K562 (cell line): ENCODE results near the gene BORCS5. TPM values are rescaled to one million over a fixed set of nuclear protein-coding genes. Genes with fewer than 3 reads are reported as not detected.
A peak's percentile ranks its signal among the peaks of the same experiment; 100 is the strongest.

ENCODE experiments used
- BMI1 ChIP-seq: fragments of 150-350 bp; IDR thresholded peaks from 2 replicates; pipeline ENCODE4 v1.6.1; 2014; ENCODE audit warnings: low read length
- EHMT2 ChIP-seq: fragments of 450-650 bp; IDR thresholded peaks from 2 replicates; pipeline ENCODE4 v1.6.1; 2018; ENCODE audit warnings: antibody characterized with exemption
- GTF2A2 ChIP-seq: IDR thresholded peaks from 2 replicates; pipeline ENCODE4 v1.6.1; 2016; ENCODE audit warnings: mild to moderate bottlenecking, missing genetic modification characterization, missing compliant biosample characterization
- HMGN3 ChIP-seq: IDR thresholded peaks from 2 replicates; pipeline ENCODE4 v1.6.1; 2011; ENCODE audit warnings: borderline replicate concordance, low read depth, mild to moderate bottlenecking, mixed read lengths, low read length; ENCODE audit not compliant: insufficient read length; ENCODE audit errors: extremely low read depth
- HNRNPH1 ChIP-seq: fragments of 200-400 bp; formaldehyde crosslinking; optimal IDR thresholded peaks from 2 replicates; pipeline ENCODE3; 2017; ENCODE audit warnings: low read depth, mild to moderate bottlenecking, low read length, moderate library complexity
- LEF1 ChIP-seq: fragments of 450-650 bp; IDR thresholded peaks from 2 replicates; pipeline ENCODE4 v1.6.1; 2016; ENCODE audit warnings: mild to moderate bottlenecking
- MTA3 ChIP-seq: fragments of 450-650 bp; formaldehyde crosslinking; IDR thresholded peaks from 2 replicates; pipeline ENCODE4 v1.6.1; 2017; ENCODE audit warnings: mild to moderate bottlenecking, borderline replicate concordance
- NR2C2 ChIP-seq, 2 experiments: fragments of 200-800 bp in 1 of 2; sonication (Bioruptor generic) in 1 of 2; sonication (generic) in 1 of 2; formaldehyde crosslinking in 1 of 2; IDR thresholded peaks; 2 replicates each; pipeline versions ENCODE4 v1.6.1 to v1.8.0; 2016 to 2022; ENCODE audit warnings: mild to moderate bottlenecking in 1 of 2, missing compliant biosample characterization in 1 of 2, missing genetic modification characterization in 1 of 2, missing genetic modification reagents in 1 of 2
- POLR2G ChIP-seq: fragments of 200-400 bp; formaldehyde crosslinking; IDR thresholded peaks from 2 replicates; pipeline ENCODE4 v1.6.1; 2017; ENCODE audit warnings: low read depth, mild to moderate bottlenecking, antibody characterized with exemption, low read length, moderate library complexity
- RB1 ChIP-seq: fragments of 450-650 bp; IDR thresholded peaks from 2 replicates; pipeline ENCODE4 v1.6.1; 2017; ENCODE audit warnings: low read depth, mild to moderate bottlenecking
- RBM15 ChIP-seq: fragments of 200-400 bp; formaldehyde crosslinking; IDR thresholded peaks from 2 replicates; pipeline ENCODE4 v1.6.1; 2018; ENCODE audit warnings: mild to moderate bottlenecking, low read length, moderate library complexity; ENCODE audit not compliant: insufficient read depth
- ZBTB7A ChIP-seq: IDR thresholded peaks from 2 replicates; pipeline ENCODE4 v1.6.1; 2011; ENCODE audit warnings: low read depth, mild to moderate bottlenecking, low read length, moderate library complexity, borderline replicate concordance; ENCODE audit not compliant: control insufficient read depth
- ZNF41 ChIP-seq: fragments of 250-450 bp; sonication (Bioruptor Pico); conservative IDR thresholded peaks from 2 replicates; pipeline ENCODE4 v1.4.0; 2020; ENCODE audit warnings: mild to moderate bottlenecking
- polyA plus RNA-seq, 8 experiments: library from polyadenylated mRNA; depleted of rRNA in 4 of 8; stranded (reverse) in 5 of 8; unstranded in 3 of 8; fragments of >200 nt; fragmentation: Nextera tagmentation in 2 of 8; fragmentation: Illumina TruSeq in 1 of 8; extraction: Ambion mirVana in 2 of 8; extraction: Trizol in 1 of 8; gene quantifications; 2 replicates each; pipeline versions ENCODE4 v1.2.1 to v1.2.3, GENCODE V29; 2011 to 2014; ENCODE audit warnings: inconsistent platforms in 1 of 8, missing spikeins in 1 of 8
- total RNA-seq, 7 experiments: library from RNA; depleted of rRNA in 6 of 7; stranded (reverse); fragments of >200 nt in 6 of 7; fragmentation: Illumina TruSeq in 2 of 7; extraction: Trizol in 2 of 7; gene quantifications; 2 replicates each; pipeline versions ENCODE4 v1.2.1 to v1.2.3, GENCODE V29; 2011 to 2021; ENCODE audit warnings: low replicate concordance in 1 of 7
- TF ChIP-seq, protein P1 (sequence below): sonication (generic); IDR thresholded peaks from 2 replicates; pipeline ENCODE4 v1.6.1; 2016
- TF ChIP-seq, protein P2 (sequence below): fragments of 450-650 bp; IDR thresholded peaks from 2 replicates; pipeline ENCODE4 v1.6.1; 2016; ENCODE audit warnings: low read depth, mild to moderate bottlenecking, moderate library complexity
- TF ChIP-seq, protein P3 (sequence below), 2 experiments: fragments of 450-650 bp; conservative IDR thresholded peaks; 2 replicates each; pipeline ENCODE4 v1.6.1; 2017; ENCODE audit warnings: mild to moderate bottlenecking in 2 of 2, moderate library complexity in 2 of 2
- TF ChIP-seq, protein P4 (sequence below): sonication (generic); formaldehyde crosslinking; IDR thresholded peaks from 2 replicates; pipeline ENCODE4 v1.8.0; 2022; ENCODE audit warnings: mild to moderate bottlenecking, missing genetic modification reagents
- TF ChIP-seq, protein P5 (sequence below), 3 experiments: IDR thresholded peaks in 2 of 3; conservative IDR thresholded peaks in 1 of 3; 2 replicates each; pipeline ENCODE4 v1.5.1; 2011 to 2012; ENCODE audit warnings: low read length in 3 of 3, mild to moderate bottlenecking in 3 of 3, control low read depth in 2 of 3, improper control_type of control experiment in 1 of 3, inconsistent platforms in 1 of 3, low read depth in 1 of 3, mixed read lengths in 1 of 3, moderate library complexity in 1 of 3; ENCODE audit not compliant: insufficient read depth in 2 of 3

The BORCS5 gene
- total and polyA plus RNA-seq, 9 of the 15 experiments (the other 6 are each of a cell fraction or from before 2014, with no cell fraction given), result 0.31 to 12.4 (median 6.6) TPM

DNA sequence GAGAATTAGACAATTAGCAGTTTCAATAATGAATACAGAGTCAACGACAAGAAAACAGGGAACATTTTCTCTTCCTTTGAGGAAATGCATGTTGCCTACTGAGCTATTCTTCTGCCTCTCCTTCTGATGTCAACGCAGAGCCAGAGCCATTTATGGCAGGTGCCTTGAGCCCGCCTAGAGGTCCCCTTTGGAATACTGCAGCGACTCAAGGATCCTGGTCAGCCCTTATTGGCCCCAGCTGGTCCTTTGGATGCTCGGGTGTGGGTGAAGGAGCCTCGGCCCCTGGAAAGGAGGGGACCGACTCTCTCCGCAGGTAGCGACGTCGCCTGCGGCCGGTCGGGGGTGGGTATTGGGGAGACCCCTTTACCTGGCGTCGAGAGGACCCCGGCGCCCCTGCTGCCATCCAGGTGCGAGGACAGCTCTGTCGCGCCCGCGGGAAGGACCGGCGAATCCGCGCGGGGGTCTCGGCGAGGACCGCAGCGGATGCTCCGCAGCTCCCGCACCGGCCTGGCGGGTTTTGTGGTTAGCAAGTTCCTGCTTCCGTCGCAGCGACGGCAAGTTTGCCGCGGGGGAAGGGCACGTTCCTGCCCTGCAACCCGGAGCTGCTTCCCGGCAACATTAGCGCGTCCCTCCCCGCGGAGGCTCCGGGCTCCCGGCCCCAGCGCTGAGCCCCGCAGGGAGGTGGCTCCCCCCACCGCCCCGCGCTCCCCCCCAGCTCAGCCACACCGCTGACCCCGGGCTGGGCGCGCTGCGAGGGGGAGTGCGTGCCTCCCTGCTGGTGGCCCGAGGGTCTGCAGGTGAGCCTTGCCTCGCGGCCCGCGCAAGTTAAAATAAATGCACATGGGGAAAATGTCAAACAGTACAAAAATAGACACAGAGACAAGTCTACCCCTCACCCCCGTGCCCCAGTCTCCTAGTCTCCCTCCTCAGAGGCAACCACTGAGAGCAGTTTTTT, 6.9 kb upstream of the BORCS5 start, which contains the start of gene MANSC1 (continued):
- no peak for TF ChIP-seq HNRNPH1
- TF ChIP-seq LEF1, result no peak
- TF ChIP-seq RBM15, result no peak
- TF ChIP-seq EHMT2, result no peak
- TF ChIP-seq ZNF41 (CRISPR knock-in tag), result no peak
- TF ChIP-seq ZBTB7A, result peak; percentile 71
- peak; percentile 1; the same call in 1 of the 2 replicates for TF ChIP-seq RB1
- TF ChIP-seq, protein P1, sequence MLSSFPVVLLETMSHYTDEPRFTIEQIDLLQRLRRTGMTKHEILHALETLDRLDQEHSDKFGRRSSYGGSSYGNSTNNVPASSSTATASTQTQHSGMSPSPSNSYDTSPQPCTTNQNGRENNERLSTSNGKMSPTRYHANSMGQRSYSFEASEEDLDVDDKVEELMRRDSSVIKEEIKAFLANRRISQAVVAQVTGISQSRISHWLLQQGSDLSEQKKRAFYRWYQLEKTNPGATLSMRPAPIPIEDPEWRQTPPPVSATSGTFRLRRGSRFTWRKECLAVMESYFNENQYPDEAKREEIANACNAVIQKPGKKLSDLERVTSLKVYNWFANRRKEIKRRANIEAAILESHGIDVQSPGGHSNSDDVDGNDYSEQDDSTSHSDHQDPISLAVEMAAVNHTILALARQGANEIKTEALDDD, result no peak
- TF ChIP-seq, protein P2, sequence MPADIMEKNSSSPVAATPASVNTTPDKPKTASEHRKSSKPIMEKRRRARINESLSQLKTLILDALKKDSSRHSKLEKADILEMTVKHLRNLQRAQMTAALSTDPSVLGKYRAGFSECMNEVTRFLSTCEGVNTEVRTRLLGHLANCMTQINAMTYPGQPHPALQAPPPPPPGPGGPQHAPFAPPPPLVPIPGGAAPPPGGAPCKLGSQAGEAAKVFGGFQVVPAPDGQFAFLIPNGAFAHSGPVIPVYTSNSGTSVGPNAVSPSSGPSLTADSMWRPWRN, result no peak
- no peak for TF ChIP-seq HMGN3
- TF ChIP-seq NR2C2 (CRISPR knock-in tag; IDR thresholded peaks at IDR 0.05), result peak; percentile 83; the same call in 1 of the 2 replicates
- peak; percentile 93 for TF ChIP-seq NR2C2 (tag; IDR thresholded peaks at IDR 0.05)
- TF ChIP-seq, protein P3, sequence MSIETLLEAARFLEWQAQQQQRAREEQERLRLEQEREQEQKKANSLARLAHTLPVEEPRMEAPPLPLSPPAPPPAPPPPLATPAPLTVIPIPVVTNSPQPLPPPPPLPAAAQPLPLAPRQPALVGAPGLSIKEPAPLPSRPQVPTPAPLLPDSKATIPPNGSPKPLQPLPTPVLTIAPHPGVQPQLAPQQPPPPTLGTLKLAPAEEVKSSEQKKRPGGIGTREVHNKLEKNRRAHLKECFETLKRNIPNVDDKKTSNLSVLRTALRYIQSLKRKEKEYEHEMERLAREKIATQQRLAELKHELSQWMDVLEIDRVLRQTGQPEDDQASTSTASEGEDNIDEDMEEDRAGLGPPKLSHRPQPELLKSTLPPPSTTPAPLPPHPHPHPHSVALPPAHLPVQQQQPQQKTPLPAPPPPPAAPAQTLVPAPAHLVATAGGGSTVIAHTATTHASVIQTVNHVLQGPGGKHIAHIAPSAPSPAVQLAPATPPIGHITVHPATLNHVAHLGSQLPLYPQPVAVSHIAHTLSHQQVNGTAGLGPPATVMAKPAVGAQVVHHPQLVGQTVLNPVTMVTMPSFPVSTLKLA (conservative IDR thresholded peaks at IDR 0.05), result 0 out of 4 replicates have a peak, but pooled peaks of 1 of the 2 experiments have one; percentile 43
- TF ChIP-seq BMI1, result no peak
- 0 out of 2 replicates have a peak, but pooled peaks have one; percentile 36 for TF ChIP-seq MTA3
- TF ChIP-seq GTF2A2, result no peak
- TF ChIP-seq POLR2G, result peak; percentile 84
- TF ChIP-seq, protein P4, sequence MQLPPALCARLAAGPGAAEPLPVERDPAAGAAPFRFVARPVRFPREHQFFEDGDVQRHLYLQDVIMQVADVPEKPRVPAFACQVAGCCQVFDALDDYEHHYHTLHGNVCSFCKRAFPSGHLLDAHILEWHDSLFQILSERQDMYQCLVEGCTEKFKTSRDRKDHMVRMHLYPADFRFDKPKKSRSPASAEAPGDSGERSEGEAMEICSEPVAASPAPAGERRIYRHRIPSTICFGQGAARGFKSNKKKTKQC (CRISPR knock-in tag), result peak; percentile 61; the same call in 1 of the 2 replicates
- TF ChIP-seq, protein P5, sequence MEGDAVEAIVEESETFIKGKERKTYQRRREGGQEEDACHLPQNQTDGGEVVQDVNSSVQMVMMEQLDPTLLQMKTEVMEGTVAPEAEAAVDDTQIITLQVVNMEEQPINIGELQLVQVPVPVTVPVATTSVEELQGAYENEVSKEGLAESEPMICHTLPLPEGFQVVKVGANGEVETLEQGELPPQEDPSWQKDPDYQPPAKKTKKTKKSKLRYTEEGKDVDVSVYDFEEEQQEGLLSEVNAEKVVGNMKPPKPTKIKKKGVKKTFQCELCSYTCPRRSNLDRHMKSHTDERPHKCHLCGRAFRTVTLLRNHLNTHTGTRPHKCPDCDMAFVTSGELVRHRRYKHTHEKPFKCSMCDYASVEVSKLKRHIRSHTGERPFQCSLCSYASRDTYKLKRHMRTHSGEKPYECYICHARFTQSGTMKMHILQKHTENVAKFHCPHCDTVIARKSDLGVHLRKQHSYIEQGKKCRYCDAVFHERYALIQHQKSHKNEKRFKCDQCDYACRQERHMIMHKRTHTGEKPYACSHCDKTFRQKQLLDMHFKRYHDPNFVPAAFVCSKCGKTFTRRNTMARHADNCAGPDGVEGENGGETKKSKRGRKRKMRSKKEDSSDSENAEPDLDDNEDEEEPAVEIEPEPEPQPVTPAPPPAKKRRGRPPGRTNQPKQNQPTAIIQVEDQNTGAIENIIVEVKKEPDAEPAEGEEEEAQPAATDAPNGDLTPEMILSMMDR (IDR thresholded peaks at IDR 0.05 in 2 of 3, conservative IDR thresholded peaks at IDR 0.05 in 1 of 3; ENCODE audit: insufficient read depth in 2 of 3, low read depth in 1 of 3, low read length in 3 of 3), result peak in 2 of 3 experiments; percentile 27; a peak in 3 of 6 replicates
